ENCODE data around the gene PHIP.

DNA sequence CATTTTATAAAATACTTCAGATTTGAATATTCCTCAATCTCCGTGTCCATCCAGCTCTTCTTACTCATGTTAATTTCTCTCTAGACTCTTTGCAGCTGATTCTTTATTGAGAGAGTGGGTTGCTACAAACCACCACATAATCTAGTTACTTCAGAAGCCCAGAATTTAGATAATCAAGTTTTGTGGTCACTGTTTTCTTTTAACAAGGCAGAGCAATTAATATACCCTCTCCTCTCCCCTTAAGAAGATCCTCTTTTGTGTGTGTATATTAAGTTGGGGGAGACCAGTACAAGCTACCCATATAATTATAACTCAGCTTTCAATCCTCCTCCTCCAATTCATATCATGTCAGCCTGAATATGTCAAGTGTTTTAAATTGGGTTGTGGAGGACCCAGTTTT, 115.6 kb downstream of the PHIP start:
- TF ChIP-seq CTCF (IDR thresholded peaks at IDR 0.05) (no peak), POLR2A (IDR thresholded peaks at IDR 0.05) (no peak), POLR2AphosphoS5 (IDR thresholded peaks at IDR 0.05) (no peak)

All from suprapubic skin (tissue), 4 donors.